GM12873 (cell line): ENCODE measurements around the gene BRINP1.

Experiments used
- TF ChIP-seq, protein P1 (sequence below): IDR thresholded peaks from 2 replicates; pipeline ENCODE4 v1.5.1; 2012; ENCODE audit warnings: low read depth, mild to moderate bottlenecking, moderate library complexity, low read length, control low read depth; ENCODE audit not compliant: insufficient read depth; ENCODE audit errors: missing control alignments

The BRINP1 gene

DNA sequence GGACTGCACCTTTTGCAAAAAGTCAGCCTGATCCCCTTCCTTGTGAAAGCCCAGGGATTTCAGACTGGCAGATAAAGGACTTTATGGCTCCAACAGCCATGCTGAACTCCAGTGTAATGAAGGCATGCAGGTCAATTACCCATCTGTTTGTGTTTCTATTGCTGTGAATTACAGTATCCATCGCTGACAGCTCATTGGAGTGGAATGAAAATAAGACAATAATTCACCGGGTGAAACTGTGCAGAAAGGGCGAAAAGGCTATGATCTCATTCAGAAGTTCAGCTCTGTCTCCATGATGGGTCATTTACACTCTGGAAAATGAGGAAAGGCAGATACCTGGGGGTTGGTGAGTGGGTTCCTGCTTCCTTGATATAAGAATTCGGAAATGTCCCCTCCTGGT lies 148.0 kb downstream of the BRINP1 start:
- TF ChIP-seq, protein P1, sequence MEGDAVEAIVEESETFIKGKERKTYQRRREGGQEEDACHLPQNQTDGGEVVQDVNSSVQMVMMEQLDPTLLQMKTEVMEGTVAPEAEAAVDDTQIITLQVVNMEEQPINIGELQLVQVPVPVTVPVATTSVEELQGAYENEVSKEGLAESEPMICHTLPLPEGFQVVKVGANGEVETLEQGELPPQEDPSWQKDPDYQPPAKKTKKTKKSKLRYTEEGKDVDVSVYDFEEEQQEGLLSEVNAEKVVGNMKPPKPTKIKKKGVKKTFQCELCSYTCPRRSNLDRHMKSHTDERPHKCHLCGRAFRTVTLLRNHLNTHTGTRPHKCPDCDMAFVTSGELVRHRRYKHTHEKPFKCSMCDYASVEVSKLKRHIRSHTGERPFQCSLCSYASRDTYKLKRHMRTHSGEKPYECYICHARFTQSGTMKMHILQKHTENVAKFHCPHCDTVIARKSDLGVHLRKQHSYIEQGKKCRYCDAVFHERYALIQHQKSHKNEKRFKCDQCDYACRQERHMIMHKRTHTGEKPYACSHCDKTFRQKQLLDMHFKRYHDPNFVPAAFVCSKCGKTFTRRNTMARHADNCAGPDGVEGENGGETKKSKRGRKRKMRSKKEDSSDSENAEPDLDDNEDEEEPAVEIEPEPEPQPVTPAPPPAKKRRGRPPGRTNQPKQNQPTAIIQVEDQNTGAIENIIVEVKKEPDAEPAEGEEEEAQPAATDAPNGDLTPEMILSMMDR = no peak

DNA sequence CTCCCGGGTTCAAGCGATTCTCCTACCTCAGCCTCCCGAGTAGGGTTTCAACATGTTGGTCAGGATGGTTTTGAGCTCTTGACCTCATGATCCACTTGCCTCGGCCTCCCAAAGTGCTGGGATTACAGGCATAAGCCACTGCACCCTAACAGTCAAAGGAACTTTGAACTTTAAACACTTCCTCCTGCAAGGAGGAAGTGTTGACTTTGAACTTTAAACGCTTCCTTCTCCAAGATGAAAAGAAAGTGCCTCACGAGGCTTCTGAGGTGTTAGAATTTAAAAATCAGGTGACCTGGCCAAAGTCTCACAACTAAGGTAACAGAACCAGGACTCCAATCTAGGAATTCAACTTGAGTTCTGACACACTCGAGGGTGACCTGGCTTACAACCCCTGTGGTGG lies 150.9 kb downstream of the BRINP1 start:
- TF ChIP-seq, protein P1 = no peak

DNA sequence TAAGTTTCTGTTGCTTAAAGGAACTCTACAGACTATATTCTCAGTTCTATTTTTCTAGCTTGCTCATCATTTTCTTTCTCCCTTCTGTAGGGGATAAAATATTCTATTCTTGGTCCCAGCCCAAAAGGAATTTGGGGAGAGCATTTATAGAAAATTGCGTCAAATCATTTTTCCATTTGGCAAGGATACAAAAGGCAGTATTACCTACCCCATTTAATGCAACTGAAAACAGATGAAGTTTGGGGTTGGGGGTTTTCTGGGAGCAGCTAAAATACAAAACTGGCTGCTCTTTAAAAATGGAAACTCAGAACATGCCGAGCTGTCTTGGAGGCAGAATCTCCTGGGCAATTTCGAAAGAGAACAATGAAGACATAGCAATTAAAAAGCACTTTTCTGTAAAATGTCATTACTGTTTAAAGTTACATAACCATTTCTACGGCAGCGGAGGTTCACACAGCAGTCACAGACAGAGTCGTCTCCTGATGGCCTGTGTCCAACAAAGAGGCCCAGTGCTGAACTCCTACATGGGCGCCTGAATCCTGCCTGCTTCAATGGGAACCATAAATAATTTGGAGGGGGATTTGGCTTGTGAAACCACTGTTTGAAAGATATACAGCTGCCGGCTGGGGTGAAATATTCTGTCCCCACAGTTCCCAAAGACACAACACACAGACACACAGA lies 152.4 kb downstream of the BRINP1 start:
- TF ChIP-seq, protein P1 = no peak

DNA sequence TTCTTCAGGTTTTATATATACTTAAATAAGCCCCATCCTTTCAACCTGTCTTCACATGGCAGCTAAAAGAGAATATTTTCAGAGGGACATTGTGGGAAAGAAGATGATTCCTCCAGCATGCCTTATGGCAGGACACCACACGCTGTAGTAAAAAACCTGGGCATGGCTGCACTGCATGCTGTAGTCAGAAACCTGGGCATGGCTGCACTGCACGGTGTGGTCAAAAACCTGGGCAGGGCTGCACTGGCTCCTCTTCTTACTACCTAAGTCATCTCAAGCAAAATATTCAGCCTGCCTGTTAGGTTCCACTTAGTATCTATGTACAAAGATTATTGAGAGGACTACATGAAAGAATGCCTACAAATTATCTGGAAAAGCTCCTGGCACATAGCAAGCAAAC lies 153.6 kb downstream of the BRINP1 start:
- TF ChIP-seq, protein P1 = no peak

DNA sequence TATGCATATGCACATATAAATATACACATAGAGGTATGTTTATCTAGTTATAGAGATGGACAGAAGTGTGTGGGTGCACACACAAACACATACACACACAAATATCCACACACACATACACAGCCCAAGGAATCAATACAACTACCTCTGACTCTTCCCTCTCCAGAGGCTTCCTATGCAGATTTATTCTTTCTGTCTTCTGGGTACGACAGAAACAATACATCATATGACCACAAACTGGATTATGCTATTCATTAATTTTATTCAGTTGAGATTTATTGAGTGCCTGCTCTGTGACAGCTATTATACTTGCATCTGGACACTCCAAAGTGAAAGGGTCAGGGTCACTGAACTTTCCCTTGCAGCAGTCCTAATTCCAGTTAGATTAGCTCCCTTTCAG lies 155.8 kb downstream of the BRINP1 start:
- TF ChIP-seq, protein P1 = no peak

DNA sequence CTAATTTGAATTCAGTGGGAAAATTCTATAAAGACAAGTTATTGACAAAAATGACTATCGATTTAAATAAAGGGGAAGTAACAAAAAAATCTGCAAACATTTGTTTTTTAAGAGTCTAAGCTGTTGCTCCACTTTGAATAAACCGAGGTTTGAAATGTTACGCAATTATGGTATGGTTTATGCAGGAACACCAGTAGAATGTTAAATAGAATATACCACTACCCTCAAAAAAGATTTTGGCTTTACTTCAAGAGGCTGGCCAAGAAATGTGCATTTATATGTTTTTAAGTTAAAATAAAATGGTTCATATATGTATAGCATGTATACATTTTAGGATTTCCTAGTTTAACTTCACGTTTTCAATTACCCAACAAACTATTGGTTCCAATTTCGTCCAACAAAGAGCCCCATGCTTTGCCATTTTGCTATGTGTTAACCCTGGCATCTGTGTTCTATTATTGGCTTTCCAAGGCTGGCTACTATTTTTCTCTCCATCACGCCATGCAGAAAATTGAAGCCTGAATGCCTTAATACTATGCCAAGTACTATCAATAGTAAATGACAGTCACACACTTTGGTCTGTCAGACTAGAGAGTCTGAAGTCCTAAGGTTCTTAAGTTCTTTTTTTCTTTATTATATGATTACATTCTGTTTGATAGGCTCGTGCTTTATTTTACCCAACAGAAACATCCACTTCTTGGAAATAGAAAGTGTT lies 171.2 kb downstream of the BRINP1 start:
- TF ChIP-seq, protein P1 = no peak

GRCh38 chr9:119195521-119195920 lies 173.7 kb downstream of the BRINP1 start:
- TF ChIP-seq, protein P1 = no peak
